SK-N-MC (cell line): ENCODE data around the gene CAPN15.

ENCODE experiments used
- EZH2 ChIP-seq: fragments of 200-600 bp; sonication (generic); IDR thresholded peaks from one replicate; pipeline ENCODE4 v1.6.1; 2017; ENCODE audit warnings: antibody characterized with exemption
- POLR2AphosphoS5 ChIP-seq: IDR thresholded peaks from 2 replicates; pipeline ENCODE4 v1.6.1; 2012; ENCODE audit warnings: mild to moderate bottlenecking, low read depth, low read length, borderline replicate concordance

GRCh38 chr16:578870-579405 lies 51.4 kb downstream of the CAPN15 start:
- TF ChIP-seq POLR2AphosphoS5 (0 out of 2 replicates have a peak, but pooled peaks have one; percentile 12), EZH2 (no peak)
